Stimulated activated CD4-positive, alpha-beta T cell treated with anti-CD3 and anti-CD28 coated beads, Interleukin-2, amount 100 ng/mL, for 4 hours (primary cell): Measurements from ENCODE around the gene WDR83.
"Not testable (repeated sequence)": the region's sequence is repeated elsewhere in the genome, so short reads cannot be mapped to it uniquely, and the experiment has no call there.

ENCODE experiments used
- DNase-seq: peaks from one replicate; pipeline ENCODE4 v3.0.0-alpha.2; 2020; ENCODE audit warnings: low read depth

Gene WDR83

GRCh38 chr19:12687496-12688196 lies 21.0 kb downstream of the WDR83 start, which contains the start of gene GNG14:
Gene GNG14 (plus strand): TSS chr19:12687998. CDS start chr19:12688049, 51 bp downstream.
- DNase-seq, result no peak

- no peak for DNase-seq
These were observed 22.4 kb downstream of the WDR83 start for GRCh38 chr19:12689012-12689411.

GRCh38 chr19:12689581-12690216 lies 23.1 kb downstream of the WDR83 start:
- DNase-seq, result no peak

GRCh38 chr19:12692960-12693359 lies 26.4 kb downstream of the WDR83 start:
- no peak for DNase-seq

- no peak for DNase-seq
These were observed 28.0 kb downstream of the WDR83 start for GRCh38 chr19:12694641-12695040.

- no peak for DNase-seq
These were observed 28.5 kb downstream of the WDR83 start for GRCh38 chr19:12695096-12695495.

GRCh38 chr19:12695514-12695913 lies 28.9 kb downstream of the WDR83 start:
- no peak for DNase-seq

- DNase-seq, result no peak
These were observed 29.4 kb downstream of the WDR83 start for GRCh38 chr19:12695997-12696365.

GRCh38 chr19:12696366-12697335 lies 30.0 kb downstream of the WDR83 start, which contains the start of gene FBXW9:
Gene FBXW9 (minus strand): TSS chr19:12696631. CDS start chr19:12696581, 50 bp downstream.
- DNase-seq, result peak; percentile 94

- not testable (repeated sequence) for DNase-seq
These were observed 30.8 kb downstream of the WDR83 start for GRCh38 chr19:12697425-12697824.

GRCh38 chr19:12698138-12698537 lies 31.5 kb downstream of the WDR83 start:
- DNase-seq, result no peak

GRCh38 chr19:12701596-12702282 lies 35.1 kb downstream of the WDR83 start:
- DNase-seq, result no peak

GRCh38 chr19:12703046-12703445 lies 36.4 kb downstream of the WDR83 start:
- DNase-seq, result no peak

- DNase-seq, result no peak
These were observed 38.6 kb downstream of the WDR83 start for GRCh38 chr19:12705169-12705568.

GRCh38 chr19:12705654-12706331 lies 39.2 kb downstream of the WDR83 start:
- DNase-seq, result no peak

GRCh38 chr19:12706332-12706718 lies 39.7 kb downstream of the WDR83 start:
- no peak for DNase-seq

- DNase-seq, result no peak
These were observed 42.0 kb downstream of the WDR83 start for GRCh38 chr19:12708641-12709040.

- no peak for DNase-seq
These were observed 44.6 kb downstream of the WDR83 start for GRCh38 chr19:12711187-12711586.

- DNase-seq, result not testable (repeated sequence)
These were observed 45.5 kb downstream of the WDR83 start for GRCh38 chr19:12712077-12712476.

- not testable (repeated sequence) for DNase-seq
These were observed 46.7 kb downstream of the WDR83 start for GRCh38 chr19:12713304-12713703.

GRCh38 chr19:12715102-12715501 lies 48.5 kb downstream of the WDR83 start:
- no peak for DNase-seq
